Loucy (cell line): ENCODE results near the gene DKK3.

Experiments
- H2AFZ ChIP-seq: fragments of 200-600 bp; sonication (generic); 2 replicates; pipeline ENCODE4 v1.6.0; 2016; ENCODE audit warnings: antibody characterized with exemption, mild to moderate bottlenecking, low read length, moderate library complexity
- H3F3A ChIP-seq: fragments of 200-600 bp; 2 replicates; pipeline ENCODE4 v1.6.0; 2016; ENCODE audit warnings: antibody characterized with exemption, low read depth, mild to moderate bottlenecking
- H3K27me3 ChIP-seq: fragments of 200-600 bp; sonication (generic); 2 replicates; pipeline ENCODE4 v1.6.1; 2014; ENCODE audit warnings: low read length, mild to moderate bottlenecking; ENCODE audit not compliant: insufficient read depth, poor library complexity, severe bottlenecking
- H3K36me3 ChIP-seq: fragments of 200-600 bp; sonication (generic); 2 replicates; pipeline ENCODE4 v1.6.1; 2016; ENCODE audit warnings: low read length; ENCODE audit not compliant: insufficient read depth
- H3K4me1 ChIP-seq: fragments of 200-600 bp; sonication (generic); 2 replicates; pipeline ENCODE4 v1.5.1; 2014; ENCODE audit warnings: low read length, mild to moderate bottlenecking; ENCODE audit not compliant: insufficient read depth, poor library complexity, severe bottlenecking
- H3K4me2 ChIP-seq: fragments of 200-600 bp; sonication (generic); 2 replicates; pipeline ENCODE4 v1.6.0; 2014; ENCODE audit warnings: antibody characterized with exemption, low read length, low read depth, mild to moderate bottlenecking; ENCODE audit not compliant: poor library complexity, severe bottlenecking
- H3K4me3 ChIP-seq: fragments of 200-600 bp; sonication (generic); 2 replicates; pipeline ENCODE4 v1.5.1; 2014; ENCODE audit warnings: low read length, mild to moderate bottlenecking, mixed read lengths; ENCODE audit not compliant: poor library complexity, severe bottlenecking
- H3K79me2 ChIP-seq: fragments of 200-600 bp; sonication (generic); 2 replicates; pipeline ENCODE4 v1.6.1; 2014; ENCODE audit warnings: low read length; ENCODE audit not compliant: insufficient read depth
- H3K9ac ChIP-seq: fragments of 200-600 bp; sonication (generic); 2 replicates; pipeline ENCODE4 v1.6.0; 2014; ENCODE audit warnings: mild to moderate bottlenecking, low read depth, low read length, moderate library complexity; ENCODE audit not compliant: poor library complexity, severe bottlenecking
- H3K9me2 ChIP-seq: fragments of 200-600 bp; sonication (generic); replicated peaks from 2 replicates; pipeline ENCODE4 v1.6.1; 2016; ENCODE audit warnings: low read depth, low read length, mixed read lengths
- H3K9me3 ChIP-seq: fragments of 200-600 bp; sonication (generic); 2 replicates; pipeline ENCODE4 v1.6.1; 2014; ENCODE audit warnings: mild to moderate bottlenecking, antibody characterized with exemption, low read length, low read depth; ENCODE audit not compliant: insufficient read depth
- H4K20me1 ChIP-seq: fragments of 200-600 bp; sonication (generic); 2 replicates; pipeline ENCODE4 v1.6.0; 2014; ENCODE audit warnings: antibody characterized with exemption, low read length, mild to moderate bottlenecking; ENCODE audit not compliant: insufficient read depth, poor library complexity, severe bottlenecking
- CTCF ChIP-seq: fragments of 200-600 bp; sonication (generic); conservative IDR thresholded peaks from 2 replicates; pipeline ENCODE4 v1.5.1; 2014; ENCODE audit warnings: mild to moderate bottlenecking, antibody characterized with exemption, low read length
- EZH2phosphoT487 ChIP-seq: fragments of 200-600 bp; IDR thresholded peaks from 2 replicates; pipeline ENCODE4 v1.6.1; 2018; ENCODE audit warnings: antibody characterized with exemption, mild to moderate bottlenecking, moderate library complexity, borderline replicate concordance

Gene DKK3

GRCh38 chr11:12053606-12054361 is 45.4 kb upstream of the DKK3 start:
- Histone ChIP-seq H2AFZ (no peak overlapping the region), H3K9ac (no peak overlapping the region), H3F3A (no peaks in the 10 kb centered on the region), H3K4me3 (no peak overlapping the region), H3K4me2 (no peak overlapping the region), H3K27me3 (no peaks in the 10 kb centered on the region), H3K36me3 (no peaks in the 10 kb centered on the region), H3K4me1 (peaks cover 26% of the 10 kb centered on the region), H3K79me2 (no peaks in the 10 kb centered on the region), H4K20me1 (no peaks in the 10 kb centered on the region), H3K9me2 (no peaks in the 10 kb centered on the region), H3K9me3 (peaks cover 6% of the 10 kb centered on the region; the same call in 1 of the 2 replicates)
- TF ChIP-seq CTCF, result no peak
- TF ChIP-seq EZH2phosphoT487, result no peak

- H3K4me3 ChIP-seq, result no peak overlapping the region
Measured at GRCh38 chr11:12052676-12053605, 44.5 kb upstream of the DKK3 start.

GRCh38 chr11:12051287-12051662 is 42.8 kb upstream of the DKK3 start:
- Histone ChIP-seq H3K27me3 (no peaks in the 10 kb centered on the region), H2AFZ (peak overlapping the region; percentile 77; the same call in 1 of the 2 replicates), H3K4me1 (peaks cover 30% of the 10 kb centered on the region)

More at GRCh38 chr11:12052676-12053605, 44.5 kb upstream of the DKK3 start:
- no peaks in the 10 kb centered on the region for H3F3A ChIP-seq
- peaks cover 6% of the 10 kb centered on the region; the same call in 1 of the 2 replicates for H3K9me3 ChIP-seq
- H3K4me2 ChIP-seq, result no peak overlapping the region
- no peaks in the 10 kb centered on the region for H3K9me2 ChIP-seq
- no peaks in the 10 kb centered on the region for H4K20me1 ChIP-seq
- no peaks in the 10 kb centered on the region for H3K79me2 ChIP-seq
- no peaks in the 10 kb centered on the region for H3K36me3 ChIP-seq
- H3K27me3 ChIP-seq, result no peaks in the 10 kb centered on the region
- peaks cover 27% of the 10 kb centered on the region for H3K4me1 ChIP-seq
- no peak overlapping the region for H2AFZ ChIP-seq
- TF ChIP-seq CTCF, result peak; percentile 43
- TF ChIP-seq EZH2phosphoT487, result no peak
- H3K9ac ChIP-seq, result no peak overlapping the region

More at GRCh38 chr11:12051287-12051662, 42.8 kb upstream of the DKK3 start:
- TF ChIP-seq EZH2phosphoT487, result no peak
- TF ChIP-seq CTCF, result no peak
- H3F3A ChIP-seq, result no peaks in the 10 kb centered on the region
- peak overlapping the region; percentile 54 for H3K9ac ChIP-seq
- H3K4me2 ChIP-seq, result peak overlapping the region; percentile 57
- no peaks in the 10 kb centered on the region for H3K9me3 ChIP-seq
- no peaks in the 10 kb centered on the region for H4K20me1 ChIP-seq
- H3K36me3 ChIP-seq, result no peaks in the 10 kb centered on the region
- H3K79me2 ChIP-seq, result no peaks in the 10 kb centered on the region
- no peak overlapping the region for H3K4me3 ChIP-seq
- H3K9me2 ChIP-seq, result no peaks in the 10 kb centered on the region
